ENCODE results near the gene KBTBD8. TPM values are rescaled to one million over a fixed set of nuclear protein-coding genes. Genes with fewer than 3 reads are reported as not detected.

KBTBD8 gene
- total RNA-seq, 1 donor from 2014 or later: 1.5 TPM

- H3K4me3 Mint-ChIP-seq: no peak overlapping the region
- H3K27me3 Mint-ChIP-seq (ENCODE audit: low read depth): no peaks in the 10 kb centered on the region
- DNase-seq (ENCODE audit: low spot score in 2 of 2, unreplicated experiment in 2 of 2): no peak
- TF ChIP-seq, protein P1, sequence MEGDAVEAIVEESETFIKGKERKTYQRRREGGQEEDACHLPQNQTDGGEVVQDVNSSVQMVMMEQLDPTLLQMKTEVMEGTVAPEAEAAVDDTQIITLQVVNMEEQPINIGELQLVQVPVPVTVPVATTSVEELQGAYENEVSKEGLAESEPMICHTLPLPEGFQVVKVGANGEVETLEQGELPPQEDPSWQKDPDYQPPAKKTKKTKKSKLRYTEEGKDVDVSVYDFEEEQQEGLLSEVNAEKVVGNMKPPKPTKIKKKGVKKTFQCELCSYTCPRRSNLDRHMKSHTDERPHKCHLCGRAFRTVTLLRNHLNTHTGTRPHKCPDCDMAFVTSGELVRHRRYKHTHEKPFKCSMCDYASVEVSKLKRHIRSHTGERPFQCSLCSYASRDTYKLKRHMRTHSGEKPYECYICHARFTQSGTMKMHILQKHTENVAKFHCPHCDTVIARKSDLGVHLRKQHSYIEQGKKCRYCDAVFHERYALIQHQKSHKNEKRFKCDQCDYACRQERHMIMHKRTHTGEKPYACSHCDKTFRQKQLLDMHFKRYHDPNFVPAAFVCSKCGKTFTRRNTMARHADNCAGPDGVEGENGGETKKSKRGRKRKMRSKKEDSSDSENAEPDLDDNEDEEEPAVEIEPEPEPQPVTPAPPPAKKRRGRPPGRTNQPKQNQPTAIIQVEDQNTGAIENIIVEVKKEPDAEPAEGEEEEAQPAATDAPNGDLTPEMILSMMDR (IDR thresholded peaks at IDR 0.05; ENCODE audit: unreplicated experiment): no peak
- no peaks in the 10 kb centered on the region for H3K36me3 Mint-ChIP-seq
- peaks cover 5% of the 10 kb centered on the region for H3K4me1 Mint-ChIP-seq
- no peak overlapping the region for H3K27ac Mint-ChIP-seq
- H3K9me3 Mint-ChIP-seq: no peaks in the 10 kb centered on the region
These were observed 7.9 kb downstream of the KBTBD8 start for GRCh38 chr3:67005974-67006373.

GRCh38 chr3:67006460-67006859 lies 8.4 kb downstream of the KBTBD8 start:
- H3K4me1 Mint-ChIP-seq: peaks cover 5% of the 10 kb centered on the region
- H3K27me3 Mint-ChIP-seq (ENCODE audit: low read depth): no peaks in the 10 kb centered on the region
- no peak overlapping the region for H3K4me3 Mint-ChIP-seq
- DNase-seq (ENCODE audit: low spot score in 2 of 2, unreplicated experiment in 2 of 2): no peak
- H3K27ac Mint-ChIP-seq: no peak overlapping the region
- H3K36me3 Mint-ChIP-seq: no peaks in the 10 kb centered on the region
- TF ChIP-seq, protein P1 (IDR thresholded peaks at IDR 0.05; ENCODE audit: unreplicated experiment): no peak
- H3K9me3 Mint-ChIP-seq: no peaks in the 10 kb centered on the region

GRCh38 chr3:67008388-67008787 lies 10.3 kb downstream of the KBTBD8 start:
- Mint-ChIP-seq H3K9me3 (no peaks in the 10 kb centered on the region), H3K36me3 (no peaks in the 10 kb centered on the region), H3K4me1 (peaks cover 5% of the 10 kb centered on the region), H3K27ac (no peak overlapping the region), H3K27me3 (ENCODE audit: low read depth) (no peaks in the 10 kb centered on the region), H3K4me3 (no peak overlapping the region)
- TF ChIP-seq, protein P1 (IDR thresholded peaks at IDR 0.05; ENCODE audit: unreplicated experiment): no peak
- no peak for DNase-seq (ENCODE audit: low spot score in 2 of 2, unreplicated experiment in 2 of 2)

- H3K4me3 Mint-ChIP-seq: no peak overlapping the region
- DNase-seq (ENCODE audit: low spot score in 2 of 2, unreplicated experiment in 2 of 2): no peak
- H3K9me3 Mint-ChIP-seq: no peaks in the 10 kb centered on the region
- H3K36me3 Mint-ChIP-seq: no peaks in the 10 kb centered on the region
- H3K4me1 Mint-ChIP-seq: peaks cover 5% of the 10 kb centered on the region
- no peak overlapping the region for H3K27ac Mint-ChIP-seq
- TF ChIP-seq, protein P1 (IDR thresholded peaks at IDR 0.05; ENCODE audit: unreplicated experiment): no peak
- no peaks in the 10 kb centered on the region for H3K27me3 Mint-ChIP-seq (ENCODE audit: low read depth)
These were observed 11.6 kb downstream of the KBTBD8 start for GRCh38 chr3:67009716-67010115.

DNA sequence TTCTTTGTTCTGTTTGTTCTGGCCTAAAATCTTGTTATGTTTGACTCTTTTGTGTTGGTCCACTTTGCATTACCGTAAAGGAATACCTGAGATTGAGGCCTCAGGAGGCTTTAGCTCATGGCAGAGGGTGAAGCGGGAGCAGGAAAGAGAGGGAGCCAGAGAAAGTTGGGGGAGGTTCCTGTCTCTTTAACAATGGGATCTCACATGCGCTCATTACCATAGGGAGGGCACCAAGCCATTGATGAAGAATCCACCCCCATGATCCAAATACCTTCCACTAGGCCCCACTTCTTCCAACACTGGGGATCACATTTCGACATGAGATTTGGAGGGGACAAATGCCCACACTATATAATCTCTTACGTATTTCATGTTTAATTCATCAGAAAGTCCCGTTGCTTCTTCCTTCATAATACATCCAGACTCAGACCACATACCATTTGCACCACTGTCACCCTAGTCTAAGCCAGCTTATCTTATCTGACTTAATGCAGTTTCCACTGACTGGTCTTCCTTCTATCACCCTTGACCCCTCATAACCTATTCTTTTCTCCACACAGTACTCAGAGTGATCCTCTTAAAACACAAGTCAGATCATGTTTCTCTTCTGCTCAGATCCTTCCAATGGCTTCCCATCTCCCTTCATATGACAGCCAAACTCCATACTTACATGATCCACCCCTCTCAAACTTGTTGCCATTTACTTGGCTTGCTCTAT lies 13.5 kb downstream of the KBTBD8 start:
- TF ChIP-seq, protein P1 (IDR thresholded peaks at IDR 0.05; ENCODE audit: unreplicated experiment): no peak
- Mint-ChIP-seq H3K27ac (no peak overlapping the region), H3K36me3 (no peaks in the 10 kb centered on the region), H3K4me1 (peaks cover 14% of the 10 kb centered on the region), H3K9me3 (no peaks in the 10 kb centered on the region), H3K27me3 (ENCODE audit: low read depth) (no peaks in the 10 kb centered on the region), H3K4me3 (no peak overlapping the region)
- no peak for DNase-seq (ENCODE audit: low spot score in 2 of 2, unreplicated experiment in 2 of 2)
